Muscle of arm (tissue), 12 donors: ENCODE measurements around the gene PTEN. TPM values are rescaled to one million over a fixed set of nuclear protein-coding genes. Genes with fewer than 3 reads are reported as not detected.
"Not testable (repeated sequence)": the region's sequence is repeated elsewhere in the genome, so short reads cannot be mapped to it uniquely, and the experiment has no call there.

Source experiments
- DNase-seq: peaks from one replicate; pipeline ENCODE4 v3.0.0-alpha.2; 2013
- polyA plus RNA-seq, 12 donors: library from polyadenylated mRNA; unstranded; fragments of 120-200 nt; gene quantifications; one replicate each; pipeline ENCODE4 v1.2.1, GENCODE V29; 2013; ENCODE audit not compliant: insufficient read length in 12 of 12

The PTEN gene
- polyA plus RNA-seq, 12 donors, result 40.6 to 106 (median 50.1) TPM

DNA sequence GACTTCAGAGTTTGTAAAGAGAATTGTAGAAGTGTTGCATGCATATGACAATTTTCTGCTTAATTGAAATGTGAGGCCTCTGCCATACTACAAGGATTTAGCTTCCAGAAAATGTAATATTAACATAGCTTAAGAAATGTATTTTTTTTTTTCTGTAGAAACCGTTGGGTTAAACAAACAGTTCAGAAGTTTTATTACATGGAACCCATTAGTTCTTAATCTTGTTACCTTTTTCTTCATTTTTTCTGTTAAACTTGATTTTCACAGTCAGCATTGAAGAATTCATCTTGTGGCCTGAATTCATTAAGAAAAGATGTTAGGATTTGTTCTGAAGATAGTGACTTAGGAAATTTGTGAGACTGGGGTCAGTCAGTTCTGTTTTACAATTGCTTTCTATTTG, 4.9 kb downstream of the PTEN start:
- no peak for DNase-seq

DNA sequence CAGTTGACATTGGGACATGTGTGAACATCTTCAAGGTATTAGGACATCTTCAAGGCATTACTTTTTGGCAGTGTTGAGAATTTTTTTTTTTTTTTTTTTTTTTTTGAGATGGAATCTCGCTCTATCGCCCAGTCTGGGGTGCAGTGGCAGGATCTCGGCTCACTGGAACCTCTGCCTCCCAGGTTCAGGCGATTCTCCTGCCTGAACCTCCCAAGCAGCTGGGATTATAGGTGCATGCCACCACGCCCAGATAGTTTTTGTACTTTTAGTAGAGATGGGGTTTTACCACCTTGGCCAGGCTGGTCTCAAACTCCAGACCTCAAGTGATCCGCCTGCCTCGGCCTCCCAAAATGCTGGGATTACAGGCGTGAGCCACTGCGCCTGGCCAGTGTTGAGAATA, 5.7 kb downstream of the PTEN start:
- not testable (repeated sequence) for DNase-seq

DNA sequence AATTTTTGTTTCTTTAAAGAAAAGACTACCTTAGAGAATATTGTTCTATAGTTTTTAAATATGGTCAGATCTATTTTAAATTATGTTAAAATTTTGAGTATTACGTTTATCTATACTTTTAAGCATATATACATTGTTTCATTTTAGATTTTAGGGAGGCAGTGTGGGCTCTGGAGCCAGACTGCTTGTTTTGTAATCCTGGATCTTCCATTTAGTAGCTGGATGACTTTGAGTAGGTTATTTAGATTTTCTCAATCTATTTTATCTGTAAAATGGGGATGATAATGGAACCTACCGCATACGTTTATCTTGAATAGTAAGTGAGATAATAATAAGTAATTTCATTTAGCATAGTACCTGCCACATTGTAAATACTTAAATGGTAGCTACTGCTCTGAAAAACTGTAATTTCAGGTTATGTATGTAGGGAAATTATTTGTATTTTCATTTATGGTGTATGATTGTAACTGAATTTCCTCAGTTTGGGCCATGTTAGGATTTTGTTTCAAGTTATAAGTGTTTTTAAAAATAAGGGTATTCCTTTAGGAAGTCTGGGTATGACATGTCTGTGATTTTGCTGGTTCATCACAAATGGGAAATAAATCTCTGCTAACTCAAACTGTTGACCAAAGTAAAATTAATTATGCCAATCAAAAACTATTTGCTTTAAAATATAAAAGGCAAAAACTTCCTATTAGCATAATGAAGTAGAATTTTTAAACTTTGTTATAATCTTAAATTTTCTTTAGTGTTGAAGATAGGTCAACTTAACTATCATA, 6.5 kb downstream of the PTEN start:
- DNase-seq, result no peak

DNA sequence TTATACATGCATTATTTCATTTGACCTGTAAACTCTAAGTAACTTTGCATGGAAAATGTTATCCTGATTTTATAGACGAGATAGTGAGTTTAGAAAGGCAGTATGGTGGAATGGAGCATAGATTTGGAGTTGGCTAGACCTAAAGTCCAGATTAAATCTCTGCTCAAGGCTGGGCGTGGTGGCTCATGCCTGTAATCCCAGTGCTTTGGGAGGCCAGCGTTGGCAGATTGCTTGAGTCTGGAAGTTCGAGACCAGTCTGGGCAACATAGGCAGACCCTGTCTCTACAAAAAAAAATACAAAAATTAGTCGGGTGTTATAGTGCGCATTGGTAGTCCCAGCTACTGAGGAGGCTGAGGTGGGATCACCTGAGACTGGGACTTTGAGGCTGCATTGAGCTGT, 9.4 kb downstream of the PTEN start:
- DNase-seq, result no peak

DNA sequence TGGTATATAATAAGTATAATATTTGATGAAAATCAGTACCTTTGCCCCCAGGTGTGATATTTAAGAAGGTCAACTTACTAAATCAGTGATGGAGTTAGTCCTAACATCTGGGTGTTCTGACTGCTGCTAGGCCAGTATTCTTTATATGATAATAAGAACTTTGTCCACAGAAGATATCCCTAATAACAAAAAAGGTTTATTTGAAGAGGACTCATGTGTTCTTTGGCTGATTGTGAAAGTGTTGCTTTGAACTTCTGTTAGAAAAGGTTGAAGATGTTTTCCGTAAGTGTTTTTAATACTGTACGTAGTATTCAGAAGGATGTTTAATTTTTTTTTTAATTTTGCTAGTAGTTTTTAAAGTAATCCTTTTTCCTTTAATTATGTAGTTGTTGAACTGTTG, 10.2 kb downstream of the PTEN start:
- no peak for DNase-seq

DNA sequence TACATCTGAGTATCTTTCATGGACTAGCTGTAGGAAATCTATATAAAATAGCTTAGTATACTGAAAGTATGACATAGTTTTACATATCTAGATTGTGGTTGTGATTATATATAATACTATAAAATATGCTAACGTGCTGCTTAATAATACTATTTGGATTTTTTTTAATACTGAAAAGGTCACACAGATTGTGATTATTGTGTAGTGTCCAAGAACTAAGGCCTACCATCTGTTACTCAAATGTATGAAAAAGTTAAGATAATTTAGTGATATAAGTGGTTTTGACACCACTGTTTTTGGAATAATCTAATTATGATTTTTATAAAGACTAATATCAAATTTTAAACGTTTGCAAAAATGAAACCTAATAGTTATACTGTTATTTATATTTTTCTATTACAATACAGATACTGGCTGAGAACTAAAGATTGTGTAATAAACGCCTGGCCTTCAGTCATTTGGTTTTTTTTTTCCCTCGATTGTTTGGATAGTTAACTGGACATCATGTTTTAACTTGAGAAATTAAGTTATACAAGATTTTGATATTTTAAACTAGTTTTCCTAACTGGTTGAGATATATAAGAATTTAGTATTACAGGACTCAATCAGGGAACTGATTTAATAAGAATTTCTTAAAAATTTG, 12.6 kb downstream of the PTEN start:
- DNase-seq, result no peak

DNA sequence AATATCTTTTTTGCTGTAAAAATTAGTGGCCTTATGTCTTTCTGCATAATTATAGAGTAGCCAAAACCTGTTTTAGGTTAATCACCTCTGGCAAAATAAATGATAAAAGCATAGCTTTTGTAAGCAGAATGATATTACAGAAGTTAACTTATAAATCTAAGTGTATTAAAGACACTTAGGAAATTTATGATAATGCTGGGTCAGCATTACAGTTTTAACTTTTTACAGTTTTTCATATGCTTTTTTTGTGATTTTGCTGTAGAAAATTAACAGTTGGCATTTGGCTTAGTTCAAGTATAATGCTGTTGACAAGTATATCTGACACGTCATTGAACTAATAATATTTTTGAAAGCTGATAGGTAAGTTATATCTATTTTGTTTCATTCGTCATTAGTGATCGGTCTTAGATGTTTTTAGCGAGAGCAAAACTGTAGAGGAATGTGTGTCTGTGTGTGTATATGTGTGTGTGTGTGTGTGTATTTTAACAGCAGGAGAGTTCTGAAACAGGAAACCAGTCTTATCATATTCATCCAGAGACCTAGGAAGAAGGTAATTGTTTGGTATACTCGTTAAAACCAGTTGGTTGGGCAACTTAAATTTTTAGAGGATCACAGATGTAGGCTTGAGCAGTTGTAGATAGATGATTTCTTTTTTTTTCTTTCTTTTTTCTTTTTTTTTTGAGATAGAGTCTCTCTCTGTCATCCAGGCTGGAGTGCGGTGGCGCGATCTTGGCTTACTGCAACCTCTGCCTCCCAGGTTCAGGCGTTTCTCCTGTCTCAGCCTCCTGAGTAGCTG, 15.4 kb downstream of the PTEN start:
- no peak for DNase-seq

DNA sequence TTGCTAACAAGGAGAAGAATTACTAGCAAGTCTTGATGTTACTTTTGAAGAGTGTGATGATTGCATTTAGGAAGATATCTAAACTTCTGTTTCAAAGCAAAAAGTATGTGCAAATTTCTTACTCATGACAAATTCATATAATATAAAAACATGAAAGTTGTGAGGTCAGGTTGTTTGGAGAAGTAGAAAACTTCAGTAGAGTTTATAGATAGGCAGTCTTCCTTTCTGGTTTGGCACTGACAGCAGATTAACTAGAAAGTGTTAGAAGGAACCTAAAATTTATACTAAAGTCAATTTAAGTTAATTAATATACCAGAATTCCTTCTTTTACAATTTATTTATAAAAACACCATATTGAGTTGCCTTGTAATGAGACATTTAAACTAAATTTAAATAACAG, 16.9 kb downstream of the PTEN start:
- DNase-seq, result no peak

GRCh38 chr10:87881373-87882059, 18.1 kb downstream of the PTEN start:
- not testable (repeated sequence) for DNase-seq

- DNase-seq, result no peak
Measured at GRCh38 chr10:87882555-87883294, 19.3 kb downstream of the PTEN start.

DNA sequence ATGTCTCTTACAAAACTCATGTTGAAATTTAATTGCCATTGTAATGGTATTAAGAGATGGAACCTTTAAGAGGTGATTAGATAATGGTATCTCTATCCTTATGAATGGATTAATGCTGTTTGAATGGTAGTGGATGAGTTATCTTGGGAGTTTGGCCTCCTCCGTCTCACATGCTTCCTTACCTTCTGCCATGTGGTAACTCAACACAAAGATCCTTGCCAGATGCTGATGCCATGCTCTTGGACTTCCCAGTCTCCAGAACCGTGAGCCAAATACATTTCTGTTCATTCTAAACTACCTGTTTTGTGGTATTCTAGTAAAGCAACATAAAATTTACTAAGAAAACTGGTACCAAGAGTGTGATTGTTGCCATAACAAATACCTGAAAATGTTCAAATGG, 23.2 kb downstream of the PTEN start:
- no peak for DNase-seq

GRCh38 chr10:87887146-87887545, 23.7 kb downstream of the PTEN start:
- no peak for DNase-seq

DNA sequence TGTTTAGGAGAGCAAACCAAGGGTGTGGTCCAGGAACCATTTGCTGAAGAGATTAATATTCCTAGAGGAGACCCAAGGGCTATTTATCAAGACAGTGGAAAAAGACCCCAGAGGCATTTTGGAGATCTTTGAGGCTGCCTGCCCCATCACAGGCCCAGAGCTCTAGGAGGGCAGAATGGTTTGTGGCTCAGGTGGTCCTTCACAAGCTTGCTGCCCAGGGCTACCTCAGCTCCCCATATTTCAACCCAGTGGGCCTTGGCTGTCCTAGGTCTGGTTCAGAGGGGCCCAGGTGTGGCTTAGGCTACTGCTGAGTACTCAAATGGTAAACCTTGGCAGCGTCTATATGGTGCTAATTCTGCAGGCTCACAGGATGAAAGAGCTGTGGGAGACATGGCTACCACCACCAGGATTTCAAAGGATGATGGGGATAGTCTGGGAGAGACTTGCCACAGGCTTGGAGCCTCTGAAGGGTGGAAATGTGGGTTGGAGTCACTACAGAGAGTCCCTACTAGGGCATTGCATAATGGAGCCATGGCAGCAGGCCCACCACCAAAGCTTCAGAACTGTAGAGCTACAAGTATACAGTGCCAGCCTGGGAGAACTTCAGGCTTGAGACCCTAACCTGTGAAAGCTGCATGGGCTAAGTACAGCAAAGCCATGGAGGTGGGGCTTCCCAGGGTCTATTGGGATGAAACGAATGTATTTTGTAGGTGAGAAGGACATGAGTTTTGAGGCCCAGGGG, 24.3 kb downstream of the PTEN start:
- DNase-seq, result no peak

- DNase-seq, result no peak
Measured at GRCh38 chr10:87895430-87895829, 32.0 kb downstream of the PTEN start.

DNA sequence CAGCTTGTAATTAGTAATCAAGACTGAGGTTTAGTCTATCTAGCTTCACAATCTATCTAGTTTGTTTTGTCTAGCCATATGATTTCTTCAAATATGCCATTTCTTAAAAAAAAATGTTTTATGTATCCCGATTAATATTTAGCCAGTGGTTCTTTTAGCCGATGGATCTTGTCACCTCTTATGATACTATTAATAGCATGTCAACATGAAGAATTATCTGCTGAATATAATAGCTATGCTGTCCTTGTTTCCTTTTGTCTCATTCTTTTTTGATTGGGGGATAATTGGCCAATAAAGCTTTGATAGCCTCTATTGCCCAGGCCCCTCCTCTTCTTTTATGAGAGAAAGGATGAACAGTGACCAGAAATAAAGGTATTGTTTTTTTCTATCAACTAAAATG, 32.8 kb downstream of the PTEN start:
- DNase-seq, result no peak

GRCh38 chr10:87897957-87898356, 34.5 kb downstream of the PTEN start:
- DNase-seq, result not testable (repeated sequence)

- not testable (repeated sequence) for DNase-seq
Measured at GRCh38 chr10:87903396-87903795, 40.0 kb downstream of the PTEN start.

- peak; percentile 12 for DNase-seq
Measured at GRCh38 chr10:87913156-87913921, 49.9 kb downstream of the PTEN start.

DNA sequence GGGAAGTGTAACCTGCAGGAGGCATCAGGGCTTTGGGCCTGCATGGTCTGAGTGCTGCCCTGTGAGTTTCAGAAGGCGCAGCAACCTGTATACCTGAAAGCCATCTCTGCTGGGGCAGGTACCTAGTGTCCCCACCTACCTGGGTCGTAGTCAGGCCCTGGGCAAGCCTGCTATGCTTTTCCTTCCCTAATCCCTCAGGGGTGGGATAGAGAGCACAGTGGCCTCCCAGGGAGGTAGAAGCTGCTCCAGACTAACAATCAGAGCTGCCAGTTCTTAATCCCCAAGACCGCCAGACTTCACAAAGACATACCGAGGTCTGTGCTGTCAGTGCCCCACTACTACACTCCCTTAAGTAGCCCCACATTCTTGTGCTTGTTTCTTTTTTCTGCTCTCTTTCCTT, 52.0 kb downstream of the PTEN start:
- no peak for DNase-seq

GRCh38 chr10:87915989-87916388, 52.6 kb downstream of the PTEN start:
- no peak for DNase-seq
